HCT116 (cell line): ENCODE results near the gene MTA2. TPM values are rescaled to one million over a fixed set of nuclear protein-coding genes. Genes with fewer than 3 reads are reported as not detected.

Source experiments
- ELF1 ChIP-seq: IDR thresholded peaks from 2 replicates; pipeline ENCODE4 v1.6.1; 2012; ENCODE audit warnings: low read depth, borderline replicate concordance
- EZH2phosphoT487 ChIP-seq: fragments of 200-600 bp; IDR thresholded peaks from 2 replicates; pipeline ENCODE4 v1.6.1; 2018; ENCODE audit warnings: antibody characterized with exemption, borderline replicate concordance
- RAD21 ChIP-seq: IDR thresholded peaks from 2 replicates; pipeline ENCODE4 v1.6.1; 2012; ENCODE audit warnings: low read depth, mild to moderate bottlenecking
- SIN3A ChIP-seq: IDR thresholded peaks from 2 replicates; pipeline ENCODE4 v1.6.1; 2012; ENCODE audit warnings: low read depth
- SP1 ChIP-seq: IDR thresholded peaks from 2 replicates; pipeline ENCODE4 v1.6.1; 2012; ENCODE audit warnings: low read depth
- SRF ChIP-seq: IDR thresholded peaks from 2 replicates; pipeline ENCODE4 v1.6.1; 2012; ENCODE audit warnings: low read depth
- microRNA-seq: library from miRNA; unstranded; fragments of <30 nt; microRNA quantifications from one replicate; pipeline ENCODE4, GENCODE V29; 2016; ENCODE audit warnings: borderline number of aligned reads
- total RNA-seq: library from RNA; stranded (reverse); gene quantifications from one replicate; pipeline ENCODE4 v1.2.1, GENCODE V29; 2021; ENCODE audit not compliant: unreplicated experiment
- TF ChIP-seq, protein P1 (sequence below), 3 experiments: fragments of 200-600 bp in 1 of 3; sonication (generic) in 1 of 3; IDR thresholded peaks in 2 of 3; conservative IDR thresholded peaks in 1 of 3; 2 replicates each; pipeline ENCODE4 v1.5.1; 2012 to 2017; ENCODE audit warnings: low read depth in 2 of 3, low read length in 2 of 3, antibody characterized with exemption in 1 of 3, borderline replicate concordance in 1 of 3, control low read depth in 1 of 3, mild to moderate bottlenecking in 1 of 3, mixed read lengths in 1 of 3, mixed run types in 1 of 3, moderate library complexity in 1 of 3; ENCODE audit not compliant: insufficient read depth in 1 of 3
- TF ChIP-seq, protein P2 (sequence below): IDR thresholded peaks from 2 replicates; pipeline ENCODE4 v1.6.1; 2012; ENCODE audit warnings: low read depth
- TF ChIP-seq, protein P3 (sequence below): IDR thresholded peaks from 2 replicates; pipeline ENCODE4 v1.6.1; 2012

Gene MTA2
- total RNA-seq, 1 experiment from 2014 or later, result 98.9 TPM

DNA sequence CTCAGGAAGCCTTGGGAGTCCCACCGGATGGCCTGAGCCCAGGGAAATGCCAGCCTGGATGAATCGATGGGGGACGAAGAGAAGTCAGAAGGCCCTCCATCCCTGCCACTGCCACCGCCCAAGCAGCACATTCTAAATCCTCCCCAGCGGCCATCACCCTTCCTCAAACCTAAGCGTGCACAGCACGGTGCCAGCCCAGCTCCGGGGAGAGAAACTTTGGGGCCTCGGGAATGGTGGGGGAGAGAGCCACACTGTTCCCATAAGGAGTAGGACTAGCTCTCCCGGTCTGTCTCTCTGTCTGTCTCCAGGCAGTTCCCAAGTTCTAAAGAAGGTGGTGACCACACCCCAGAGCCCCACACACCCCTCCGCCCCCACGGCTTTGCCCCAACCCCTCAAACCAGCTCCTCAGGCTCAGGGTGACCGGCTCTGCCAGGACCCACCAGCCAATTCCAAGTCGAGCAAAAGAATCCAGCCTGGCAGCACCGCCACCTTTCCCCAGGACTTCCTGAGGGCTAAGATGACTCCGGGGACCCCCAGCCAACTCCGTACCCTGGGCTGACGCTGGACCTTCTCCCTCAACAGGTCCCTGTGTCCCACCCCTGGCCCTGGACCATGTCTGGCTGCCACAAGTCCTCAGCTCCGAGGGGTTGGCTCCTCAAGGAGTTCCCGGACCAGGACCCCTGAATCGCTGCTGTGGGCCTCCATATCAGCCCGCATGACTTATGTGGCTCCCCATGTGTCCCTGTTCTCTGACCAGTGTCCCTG, 57.8 kb downstream of the MTA2 start (continued):
- TF ChIP-seq, protein P1, sequence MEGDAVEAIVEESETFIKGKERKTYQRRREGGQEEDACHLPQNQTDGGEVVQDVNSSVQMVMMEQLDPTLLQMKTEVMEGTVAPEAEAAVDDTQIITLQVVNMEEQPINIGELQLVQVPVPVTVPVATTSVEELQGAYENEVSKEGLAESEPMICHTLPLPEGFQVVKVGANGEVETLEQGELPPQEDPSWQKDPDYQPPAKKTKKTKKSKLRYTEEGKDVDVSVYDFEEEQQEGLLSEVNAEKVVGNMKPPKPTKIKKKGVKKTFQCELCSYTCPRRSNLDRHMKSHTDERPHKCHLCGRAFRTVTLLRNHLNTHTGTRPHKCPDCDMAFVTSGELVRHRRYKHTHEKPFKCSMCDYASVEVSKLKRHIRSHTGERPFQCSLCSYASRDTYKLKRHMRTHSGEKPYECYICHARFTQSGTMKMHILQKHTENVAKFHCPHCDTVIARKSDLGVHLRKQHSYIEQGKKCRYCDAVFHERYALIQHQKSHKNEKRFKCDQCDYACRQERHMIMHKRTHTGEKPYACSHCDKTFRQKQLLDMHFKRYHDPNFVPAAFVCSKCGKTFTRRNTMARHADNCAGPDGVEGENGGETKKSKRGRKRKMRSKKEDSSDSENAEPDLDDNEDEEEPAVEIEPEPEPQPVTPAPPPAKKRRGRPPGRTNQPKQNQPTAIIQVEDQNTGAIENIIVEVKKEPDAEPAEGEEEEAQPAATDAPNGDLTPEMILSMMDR (IDR thresholded peaks at IDR 0.05 in 2 of 3, conservative IDR thresholded peaks at IDR 0.05 in 1 of 3; ENCODE audit: borderline replicate concordance in 1 of 3, insufficient read depth in 1 of 3, low read depth in 2 of 3, low read length in 2 of 3), result no peak
- TF ChIP-seq SRF, result no peak
- TF ChIP-seq EZH2phosphoT487, result no peak
- no peak for TF ChIP-seq ELF1
- no peak for TF ChIP-seq SIN3A
- no peak for TF ChIP-seq SP1
- TF ChIP-seq RAD21, result no peak
- TF ChIP-seq, protein P2, sequence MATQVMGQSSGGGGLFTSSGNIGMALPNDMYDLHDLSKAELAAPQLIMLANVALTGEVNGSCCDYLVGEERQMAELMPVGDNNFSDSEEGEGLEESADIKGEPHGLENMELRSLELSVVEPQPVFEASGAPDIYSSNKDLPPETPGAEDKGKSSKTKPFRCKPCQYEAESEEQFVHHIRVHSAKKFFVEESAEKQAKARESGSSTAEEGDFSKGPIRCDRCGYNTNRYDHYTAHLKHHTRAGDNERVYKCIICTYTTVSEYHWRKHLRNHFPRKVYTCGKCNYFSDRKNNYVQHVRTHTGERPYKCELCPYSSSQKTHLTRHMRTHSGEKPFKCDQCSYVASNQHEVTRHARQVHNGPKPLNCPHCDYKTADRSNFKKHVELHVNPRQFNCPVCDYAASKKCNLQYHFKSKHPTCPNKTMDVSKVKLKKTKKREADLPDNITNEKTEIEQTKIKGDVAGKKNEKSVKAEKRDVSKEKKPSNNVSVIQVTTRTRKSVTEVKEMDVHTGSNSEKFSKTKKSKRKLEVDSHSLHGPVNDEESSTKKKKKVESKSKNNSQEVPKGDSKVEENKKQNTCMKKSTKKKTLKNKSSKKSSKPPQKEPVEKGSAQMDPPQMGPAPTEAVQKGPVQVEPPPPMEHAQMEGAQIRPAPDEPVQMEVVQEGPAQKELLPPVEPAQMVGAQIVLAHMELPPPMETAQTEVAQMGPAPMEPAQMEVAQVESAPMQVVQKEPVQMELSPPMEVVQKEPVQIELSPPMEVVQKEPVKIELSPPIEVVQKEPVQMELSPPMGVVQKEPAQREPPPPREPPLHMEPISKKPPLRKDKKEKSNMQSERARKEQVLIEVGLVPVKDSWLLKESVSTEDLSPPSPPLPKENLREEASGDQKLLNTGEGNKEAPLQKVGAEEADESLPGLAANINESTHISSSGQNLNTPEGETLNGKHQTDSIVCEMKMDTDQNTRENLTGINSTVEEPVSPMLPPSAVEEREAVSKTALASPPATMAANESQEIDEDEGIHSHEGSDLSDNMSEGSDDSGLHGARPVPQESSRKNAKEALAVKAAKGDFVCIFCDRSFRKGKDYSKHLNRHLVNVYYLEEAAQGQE, result no peak
- TF ChIP-seq, protein P3, sequence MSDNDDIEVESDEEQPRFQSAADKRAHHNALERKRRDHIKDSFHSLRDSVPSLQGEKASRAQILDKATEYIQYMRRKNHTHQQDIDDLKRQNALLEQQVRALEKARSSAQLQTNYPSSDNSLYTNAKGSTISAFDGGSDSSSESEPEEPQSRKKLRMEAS, result no peak

Small RNA genes within 50 kb of the gene (microRNA-seq; reads per million reads assigned to microRNA genes)
- gene MIR6747, result 1.2 reads per million

Other genes starting within 250 kb of the MTA2 start
- 2.0 TPM for gene SCGB1A1, start 182.8 kb downstream of the MTA2 start, total RNA-seq
- 239 TPM for gene AHNAK, start 55.1 kb downstream of the MTA2 start, total RNA-seq
- gene EEF1G, start 28.0 kb downstream of the MTA2 start, total RNA-seq, result 1,901 TPM
- 49.0 TPM for gene TUT1, start 10.3 kb downstream of the MTA2 start, total RNA-seq
- gene EML3, start 10.9 kb upstream of the MTA2 start, total RNA-seq, result 124 TPM
- 2.7 TPM for gene ROM1, start 11.4 kb upstream of the MTA2 start, total RNA-seq
- gene B3GAT3, start 20.1 kb upstream of the MTA2 start, total RNA-seq, result 51.2 TPM
- 410 TPM for gene GANAB, start 44.7 kb upstream of the MTA2 start, total RNA-seq
- gene INTS5, start 51.4 kb upstream of the MTA2 start, total RNA-seq, result 29.1 TPM
- 121 TPM for gene C11orf98, start 63.3 kb upstream of the MTA2 start, total RNA-seq
- 63.5 TPM for gene CSKMT, start 63.4 kb upstream of the MTA2 start, total RNA-seq
- 17.9 TPM for gene UQCC3, start 69.8 kb upstream of the MTA2 start, total RNA-seq
- gene LBHD1, start 70.4 kb upstream of the MTA2 start, total RNA-seq, result 14.7 TPM
- gene UBXN1, start 77.2 kb upstream of the MTA2 start, total RNA-seq, result 94.2 TPM
- 0.71 TPM for gene LRRN4CL, start 87.7 kb upstream of the MTA2 start, total RNA-seq
- gene BSCL2, start 105.6 kb upstream of the MTA2 start, total RNA-seq, result 62.0 TPM
- not detected for gene GNG3, start 105.8 kb upstream of the MTA2 start, total RNA-seq
- 45.8 TPM for gene HNRNPUL2, start 125.6 kb upstream of the MTA2 start, total RNA-seq
- 33.3 TPM for gene TTC9C, start 126.6 kb upstream of the MTA2 start, total RNA-seq
- gene ZBTB3, start 152.3 kb upstream of the MTA2 start, total RNA-seq, result 11.3 TPM
- gene POLR2G, start 159.7 kb upstream of the MTA2 start, total RNA-seq, result 109 TPM
- 24.2 TPM for gene TAF6L, start 169.5 kb upstream of the MTA2 start, total RNA-seq
- gene TMEM179B, start 185.5 kb upstream of the MTA2 start, total RNA-seq, result 51.6 TPM
- gene TMEM223, start 190.1 kb upstream of the MTA2 start, total RNA-seq, result 18.4 TPM
- gene NXF1, start 203.6 kb upstream of the MTA2 start, total RNA-seq, result 55.5 TPM
- 29.5 TPM for gene STX5, start 230.2 kb upstream of the MTA2 start, total RNA-seq
- not detected for gene TEX54, start 231.0 kb upstream of the MTA2 start, total RNA-seq
- gene WDR74, start 237.7 kb upstream of the MTA2 start, total RNA-seq, result 111 TPM